ENCODE results near the gene SERPINB1.
"Not testable (repeated sequence)": the region's sequence is repeated elsewhere in the genome, so short reads cannot be mapped to it uniquely, and the experiment has no call there.

The SERPINB1 gene

GRCh38 chr6:2816158-2816557 lies 25.5 kb downstream of the SERPINB1 start:
- no peak for DNase-seq (ENCODE audit: low spot score)

- DNase-seq (ENCODE audit: low spot score): no peak
These were observed 29.0 kb downstream of the SERPINB1 start for GRCh38 chr6:2812695-2813094.

GRCh38 chr6:2810092-2810671 lies 31.5 kb downstream of the SERPINB1 start:
- no peak for DNase-seq (ENCODE audit: low spot score)

DNA sequence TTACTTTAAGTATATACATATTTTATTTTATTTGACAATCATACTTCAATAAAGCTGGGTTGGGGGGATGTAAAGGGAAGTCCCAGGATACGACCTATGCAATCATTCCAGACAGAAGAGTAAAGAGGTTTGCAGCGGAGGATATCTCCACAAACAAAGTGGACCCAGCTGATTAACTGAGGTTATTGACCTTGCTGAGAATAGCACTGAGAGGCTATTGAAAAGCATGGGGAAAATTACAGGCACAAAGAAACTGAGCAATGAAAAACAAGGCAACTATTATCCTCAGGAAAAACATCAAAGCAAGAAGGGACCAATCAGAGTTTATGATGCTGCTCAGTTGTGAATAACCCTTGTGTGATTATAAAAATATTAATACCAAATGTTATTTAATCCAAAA lies 32.6 kb downstream of the SERPINB1 start:
- no peak for DNase-seq (ENCODE audit: low spot score)

- no peak for DNase-seq (ENCODE audit: low spot score)
These were observed 34.1 kb downstream of the SERPINB1 start for GRCh38 chr6:2807342-2808090.

- DNase-seq (ENCODE audit: low spot score): no peak
These were observed 35.0 kb downstream of the SERPINB1 start for GRCh38 chr6:2806644-2807043.

DNA sequence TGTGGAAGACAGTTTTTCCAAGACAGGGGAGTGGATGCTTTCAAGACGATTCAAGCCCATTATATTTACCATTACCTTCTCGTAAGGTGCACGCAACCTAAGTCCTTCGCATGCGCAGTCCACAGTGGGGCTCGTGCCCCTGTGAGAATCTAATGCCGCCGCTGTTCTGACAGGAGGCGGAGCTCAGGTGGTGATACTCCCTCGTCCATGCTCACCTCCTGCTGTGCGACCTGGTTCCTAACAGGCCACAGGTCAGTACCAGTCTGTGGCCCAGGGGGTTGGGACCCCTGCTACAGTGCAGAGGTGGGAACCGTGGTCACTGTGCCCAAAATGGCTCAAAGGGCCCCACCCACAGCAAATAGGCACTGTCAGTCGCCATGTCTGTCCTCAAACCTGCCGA lies 36.6 kb downstream of the SERPINB1 start:
- no peak for DNase-seq (ENCODE audit: low spot score)

DNA sequence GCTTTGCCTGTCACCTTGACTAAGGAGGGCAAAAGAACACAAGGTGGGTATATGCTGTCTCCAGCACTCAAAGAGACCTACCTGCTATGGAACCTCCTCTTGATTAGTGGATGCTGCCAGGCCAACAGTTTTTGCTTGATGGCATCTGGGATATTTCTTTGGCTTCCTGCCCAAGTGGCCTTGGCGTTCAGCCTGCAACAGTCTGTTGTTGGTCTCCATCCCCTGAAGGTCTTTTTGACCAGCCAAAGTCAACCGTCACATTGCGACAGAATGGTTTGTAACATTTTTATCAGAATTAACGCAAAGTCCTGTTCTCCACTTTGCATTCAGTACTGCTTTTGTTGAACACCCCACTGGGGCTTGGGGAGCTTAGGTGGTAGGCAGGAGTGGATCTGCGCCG lies 37.1 kb downstream of the SERPINB1 start:
- peak; percentile 44 for DNase-seq (ENCODE audit: low spot score)

DNA sequence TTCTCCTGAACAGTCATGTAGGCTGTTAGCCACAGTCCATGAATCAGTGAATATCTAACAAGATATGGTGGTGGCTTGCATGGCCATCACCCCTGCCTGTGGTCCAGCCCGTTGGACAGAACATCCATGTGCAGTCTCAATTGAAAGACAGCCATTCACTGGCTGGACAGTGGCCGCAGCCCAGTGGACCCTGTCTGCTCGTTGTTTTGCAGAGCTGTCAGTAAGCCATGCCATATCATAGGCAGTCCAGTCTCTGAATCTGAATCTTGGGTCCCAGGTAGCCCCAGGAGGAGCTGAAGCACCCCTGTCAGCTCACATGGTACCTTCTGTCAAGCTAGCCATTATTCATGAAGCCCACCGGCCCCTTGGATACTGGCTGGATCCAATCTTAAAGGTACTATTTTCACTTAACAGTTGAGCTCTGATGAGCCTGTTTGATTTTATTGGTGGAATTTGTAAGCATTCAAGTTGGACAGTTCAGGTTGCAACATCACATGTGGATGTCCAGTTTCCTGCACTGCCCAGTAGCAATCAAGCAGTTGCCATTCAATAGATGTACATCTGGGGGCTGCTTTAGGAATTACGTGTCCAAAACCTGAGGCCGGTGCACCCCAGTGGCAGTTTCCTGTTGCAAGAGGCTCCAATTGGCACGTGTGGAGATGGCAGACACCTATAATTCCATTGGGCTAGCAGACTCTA lies 37.8 kb downstream of the SERPINB1 start:
- no peak for DNase-seq (ENCODE audit: low spot score)

GRCh38 chr6:2802521-2803060 lies 39.1 kb downstream of the SERPINB1 start:
- DNase-seq (ENCODE audit: low spot score): no peak

DNA sequence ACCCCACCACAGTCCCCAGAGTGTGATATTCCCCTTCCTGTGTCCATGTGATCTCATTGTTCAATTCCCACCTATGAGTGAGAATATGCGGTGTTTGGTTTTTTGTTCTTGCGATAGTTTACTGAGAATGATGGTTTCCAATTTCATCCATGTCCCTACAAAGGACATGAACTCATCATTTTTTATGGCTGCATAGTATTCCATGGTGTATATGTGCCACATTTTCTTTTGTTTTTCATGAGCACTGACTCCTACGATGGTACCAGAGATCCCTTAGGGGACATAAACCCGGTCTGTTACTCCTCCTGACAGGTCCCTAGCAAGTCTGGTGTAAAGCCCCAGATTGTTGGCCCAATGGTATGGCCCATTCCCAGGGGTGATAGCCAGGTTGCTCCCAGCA lies 40.0 kb downstream of the SERPINB1 start:
- not testable (repeated sequence) for DNase-seq (ENCODE audit: low spot score)

GRCh38 chr6:2800552-2801316 lies 40.9 kb downstream of the SERPINB1 start:
- DNase-seq (ENCODE audit: low spot score): no peak

GRCh38 chr6:2799936-2800527 lies 41.6 kb downstream of the SERPINB1 start:
- DNase-seq (ENCODE audit: low spot score): no peak

- DNase-seq (ENCODE audit: low spot score): no peak
These were observed 43.0 kb downstream of the SERPINB1 start for GRCh38 chr6:2798586-2799134.

DNA sequence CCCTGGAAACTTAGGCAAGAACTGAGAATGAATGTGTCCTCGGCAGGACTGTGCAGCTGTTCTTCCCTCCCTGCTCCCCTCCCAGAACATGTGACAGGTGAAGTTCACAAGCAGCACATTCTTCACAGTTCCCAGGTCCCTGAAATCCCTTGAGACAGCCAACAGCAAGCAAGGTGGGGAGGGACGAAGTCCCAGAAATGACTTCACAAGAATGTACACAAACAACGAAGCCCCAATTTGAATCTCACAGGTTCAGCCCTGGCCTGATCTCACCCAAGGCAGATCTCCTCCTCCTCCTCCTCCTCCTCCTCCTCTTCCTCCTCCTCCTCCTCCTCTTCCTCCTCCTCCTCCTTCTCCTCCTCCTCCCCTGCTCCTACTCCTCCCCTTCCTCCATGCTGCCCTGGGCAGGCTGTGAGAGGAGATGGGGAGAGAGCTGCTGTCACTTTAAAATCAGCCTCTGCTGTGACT lies 44.1 kb downstream of the SERPINB1 start:
- DNase-seq (ENCODE audit: low spot score): no peak

GRCh38 chr6:2796861-2797260 lies 44.8 kb downstream of the SERPINB1 start:
- no peak for DNase-seq (ENCODE audit: low spot score)

DNA sequence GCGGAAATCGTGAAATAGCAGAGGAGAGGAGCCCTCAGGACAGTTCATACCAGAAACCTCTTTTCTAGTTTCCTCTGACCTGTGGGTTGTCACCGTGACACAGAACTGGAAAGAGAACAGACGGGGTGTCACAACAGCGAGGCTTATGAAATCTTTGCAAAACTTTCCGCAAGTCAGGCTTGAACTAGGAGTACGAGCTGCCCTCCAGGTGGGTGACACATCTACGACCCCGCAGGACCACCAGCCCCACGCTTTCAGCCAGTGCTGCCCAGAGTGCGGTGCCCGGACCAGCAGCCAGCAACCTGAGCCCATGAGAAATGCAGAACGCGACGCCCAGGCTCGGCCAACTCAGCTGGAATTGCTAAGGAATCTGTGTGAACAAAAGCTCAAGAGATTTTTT lies 45.7 kb downstream of the SERPINB1 start:
- DNase-seq (ENCODE audit: low spot score): no peak

GRCh38 chr6:2795162-2795561 lies 46.5 kb downstream of the SERPINB1 start:
- no peak for DNase-seq (ENCODE audit: low spot score)

DNA sequence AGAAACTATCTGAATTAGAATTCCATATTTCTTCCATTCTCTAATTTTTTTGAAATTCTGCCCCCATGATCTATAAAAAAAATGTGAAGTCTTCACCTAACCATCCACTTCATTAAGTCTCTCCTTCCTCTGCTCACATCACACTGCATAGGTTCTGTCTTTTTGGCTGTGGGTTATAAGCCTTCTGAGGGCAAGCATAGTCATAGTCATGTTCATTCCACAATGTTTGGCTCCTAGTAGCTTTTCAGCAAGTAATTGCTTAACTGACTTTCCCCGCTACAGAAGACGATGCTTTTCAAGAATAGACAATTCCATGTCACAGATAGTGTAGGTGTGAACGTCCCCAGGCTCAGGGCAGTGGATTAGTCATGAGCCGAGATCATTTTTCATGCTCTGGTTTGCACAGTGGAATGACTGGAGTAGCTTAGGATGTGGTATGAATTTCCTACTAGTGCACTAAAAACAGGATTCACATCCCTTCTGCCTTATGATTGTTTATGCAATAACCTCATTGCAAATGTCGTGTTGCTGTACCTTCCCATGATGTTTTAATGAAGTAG lies 47.4 kb downstream of the SERPINB1 start:
- DNase-seq (ENCODE audit: low spot score): no peak

- peak; percentile 28 for DNase-seq (ENCODE audit: low spot score)
These were observed 48.0 kb downstream of the SERPINB1 start for GRCh38 chr6:2793534-2794151.

Data from cerebellar cortex (tissue), 1 donor.